H1 (cell line): ENCODE data around the gene CMSS1. TPM values are rescaled to one million over a fixed set of nuclear protein-coding genes. Genes with fewer than 3 reads are reported as not detected.

ENCODE experiments used
- CTCF ChIA-PET: fragments of 300-600 bp; sonication (Branson Sonifier 250); formaldehyde crosslinking; loops from one replicate; lab custom pipeline; 2021; ENCODE audit not compliant: partially characterized antibody; lab: Charles Lee
- POLR2A ChIA-PET: fragments of 300-600 bp; sonication (Branson Sonifier 250); formaldehyde crosslinking; loops from one replicate; lab custom pipeline; 2021; ENCODE audit warnings: inconsistent platforms; ENCODE audit not compliant: partially characterized antibody; lab: Charles Lee
- DNase-seq, 2 experiments: peaks; one replicate each; pipeline versions ENCODE4 v3.0.0 to v3.0.0-alpha.2; 2010 to 2022; ENCODE audit warnings: low spot score in 2 of 2, low read depth in 1 of 2, mixed read lengths in 1 of 2
- FAIRE-seq: peaks from 2 replicates; lab custom pipeline; 2011; peaks lifted over from hg19 to GRCh38; lab: Jason Lieb, UNC
- H2AFZ ChIP-seq: 2 replicates; pipeline ENCODE4 v1.8.1; 2012; ENCODE audit warnings: low read length, inconsistent platforms
- H2AK5ac ChIP-seq: 2 replicates; pipeline ENCODE4 v1.6.1; 2013; ENCODE audit warnings: low read depth, low read length
- H2BK120ac ChIP-seq: replicated peaks from 2 replicates; pipeline ENCODE3; 2013; ENCODE audit warnings: low read depth, low read length, inconsistent platforms
- H2BK12ac ChIP-seq: 2 replicates; pipeline ENCODE4 v1.6.1; 2013; ENCODE audit warnings: low read depth, low read length
- H2BK15ac ChIP-seq: 2 replicates; pipeline ENCODE4 v1.6.1; 2013; ENCODE audit warnings: low read length
- H2BK20ac ChIP-seq: 2 replicates; pipeline ENCODE4 v1.6.1; 2013; ENCODE audit warnings: low read length
- H2BK5ac ChIP-seq: 2 replicates; pipeline ENCODE4 v1.6.1; 2013; ENCODE audit warnings: low read depth, low read length
- H3K14ac ChIP-seq: 2 replicates; pipeline ENCODE4 v1.6.1; 2013; ENCODE audit warnings: inconsistent platforms; ENCODE audit not compliant: insufficient read length
- H3K18ac ChIP-seq: 2 replicates; pipeline ENCODE4 v1.6.1; 2013; ENCODE audit warnings: low read length; ENCODE audit errors: extremely low read depth
- H3K23ac ChIP-seq: 2 replicates; pipeline ENCODE4 v1.6.1; 2013; ENCODE audit warnings: inconsistent platforms; ENCODE audit not compliant: insufficient read length
- H3K23me2 ChIP-seq: 2 replicates; pipeline ENCODE4 v1.6.1; 2013; ENCODE audit warnings: low read depth, low read length
- H3K27ac ChIP-seq: 2 replicates; pipeline ENCODE4 v1.6.1; 2011; ENCODE audit warnings: low read depth, low read length, inconsistent platforms
- H3K27me3 ChIP-seq, 4 experiments: replicated peaks in 1 of 4; 1 replicate in 1 of 4; 2 replicates in 3 of 4; pipeline versions ENCODE4 v1.6.1 to v1.8.1; 2011 to 2013; ENCODE audit warnings: low read length in 3 of 4, mild to moderate bottlenecking in 3 of 4, inconsistent platforms in 2 of 4, mixed read lengths in 2 of 4, moderate library complexity in 1 of 4; ENCODE audit not compliant: control insufficient read depth in 3 of 4, insufficient read depth in 3 of 4; ENCODE audit errors: extremely low read depth in 1 of 4
- H3K36me3 ChIP-seq, 4 experiments: 2 replicates each; pipeline versions ENCODE4 v1.6.1 to v1.8.1; 2011 to 2013; ENCODE audit warnings: mild to moderate bottlenecking in 4 of 4, low read length in 3 of 4, moderate library complexity in 2 of 4, control low read depth in 1 of 4, inconsistent platforms in 1 of 4; ENCODE audit not compliant: insufficient read depth in 4 of 4, control insufficient read depth in 2 of 4
- H3K4ac ChIP-seq: replicated peaks from 2 replicates; pipeline ENCODE3; 2013; ENCODE audit warnings: low read length, low read depth, mixed read lengths, inconsistent platforms; ENCODE audit not compliant: insufficient read length
- H3K4me1 ChIP-seq, 4 experiments: replicated peaks in 1 of 4; 1 replicate in 1 of 4; 2 replicates in 3 of 4; pipeline versions ENCODE4 v1.6.1 to v1.8.1; 2011 to 2013; ENCODE audit warnings: low read length in 3 of 4, inconsistent platforms in 2 of 4, mixed read lengths in 1 of 4; ENCODE audit not compliant: insufficient read depth in 4 of 4, control insufficient read depth in 3 of 4
- H3K4me2 ChIP-seq, 2 experiments: 2 replicates each; pipeline versions ENCODE4 v1.6.1 to v1.8.1; 2011 to 2013; ENCODE audit warnings: low read depth in 2 of 2, low read length in 2 of 2, control low read depth in 1 of 2, inconsistent platforms in 1 of 2, mild to moderate bottlenecking in 1 of 2; ENCODE audit not compliant: insufficient read depth in 1 of 2
- H3K4me3 ChIP-seq, 4 experiments: fragments of 200-600, 300-600 bp in 1 of 4; sonication (generic), shearing (Covaris generic), sonication (Bioruptor Twin) in 1 of 4; 2 replicates each; pipeline versions ENCODE4 v1.5.1 to v1.8.1; 2011 to 2016; ENCODE audit warnings: low read length in 4 of 4, low read depth in 3 of 4, control low read depth in 2 of 4, inconsistent platforms in 2 of 4, mild to moderate bottlenecking in 2 of 4, mixed read lengths in 1 of 4, moderate library complexity in 1 of 4; ENCODE audit not compliant: insufficient read depth in 2 of 4; ENCODE audit errors: extremely low read depth in 1 of 4
- H3K56ac ChIP-seq: replicated peaks from 2 replicates; pipeline ENCODE3; 2013; ENCODE audit warnings: low read depth, mild to moderate bottlenecking, mixed read lengths, low read length, inconsistent platforms; ENCODE audit not compliant: insufficient read length
- H3K79me1 ChIP-seq: 2 replicates; pipeline ENCODE4 v1.6.1; 2013; ENCODE audit warnings: low read depth, low read length, control low read depth
- H3K79me2 ChIP-seq, 2 experiments: 2 replicates each; pipeline versions ENCODE4 v1.6.1 to v1.8.1; 2012 to 2013; ENCODE audit warnings: low read length in 2 of 2, mild to moderate bottlenecking in 2 of 2, inconsistent platforms in 1 of 2; ENCODE audit not compliant: insufficient read depth in 2 of 2, control insufficient read depth in 1 of 2
- H3K9ac ChIP-seq, 4 experiments: replicated peaks in 1 of 4; 1 replicate in 1 of 4; 2 replicates in 3 of 4; pipeline versions ENCODE4 v1.6.1 to v1.8.1; 2011 to 2013; ENCODE audit warnings: low read depth in 3 of 4, low read length in 3 of 4, control low read depth in 2 of 4, mild to moderate bottlenecking in 2 of 4, moderate library complexity in 2 of 4, inconsistent platforms in 1 of 4; ENCODE audit errors: extremely low read depth in 1 of 4
- H3K9me3 ChIP-seq, 2 experiments: 2 replicates each; pipeline versions ENCODE4 v1.6.1 to v1.8.1; 2012 to 2013; ENCODE audit warnings: mild to moderate bottlenecking in 2 of 2, moderate library complexity in 2 of 2, control low read depth in 1 of 2, inconsistent platforms in 1 of 2, low read depth in 1 of 2, low read length in 1 of 2, mixed read lengths in 1 of 2; ENCODE audit not compliant: insufficient read depth in 2 of 2
- H4K20me1 ChIP-seq, 2 experiments: replicated peaks in 1 of 2; 2 replicates each; pipeline versions ENCODE3 to v1.8.1; 2011 to 2013; ENCODE audit warnings: inconsistent platforms in 2 of 2, low read length in 2 of 2, mild to moderate bottlenecking in 1 of 2; ENCODE audit not compliant: insufficient read depth in 2 of 2, control insufficient read depth in 1 of 2
- H4K5ac ChIP-seq: 2 replicates; pipeline ENCODE4 v1.6.1; 2013; ENCODE audit warnings: low read length, low read depth, mixed read lengths, inconsistent platforms; ENCODE audit not compliant: insufficient read length
- H4K8ac ChIP-seq: 2 replicates; pipeline ENCODE4 v1.8.0; 2013; ENCODE audit warnings: mild to moderate bottlenecking, moderate library complexity, low read length, inconsistent platforms; ENCODE audit not compliant: insufficient read depth; ENCODE audit errors: extremely low read depth
- H4K91ac ChIP-seq: replicated peaks from 2 replicates; pipeline ENCODE3; 2013; ENCODE audit warnings: low read length, mixed read lengths, inconsistent platforms; ENCODE audit not compliant: insufficient read length
- SIN3A ChIP-seq, 2 experiments: IDR thresholded peaks in 1 of 2; conservative IDR thresholded peaks in 1 of 2; 2 replicates each; pipeline ENCODE4 v1.6.1; 2011 to 2012; ENCODE audit warnings: low read length in 2 of 2, improper control_type of control experiment in 1 of 2, low read depth in 1 of 2, mild to moderate bottlenecking in 1 of 2
- WGBS, 2 experiments: shearing (Covaris generic) in 1 of 2; methylation state at CpG; one replicate each; pipeline versions ENCODE4 v1.1.6 to v1.1.7; 2013 to 2015; ENCODE audit warnings: low lambda C conversion rate in 2 of 2, mixed read lengths in 2 of 2, inconsistent platforms in 1 of 2, low coverage in 1 of 2, missing lambda C conversion rate in 1 of 2; ENCODE audit not compliant: insufficient replicate concordance in 2 of 2, insufficient coverage in 1 of 2, insufficient read length in 1 of 2; ENCODE audit errors: extremely low coverage in 1 of 2, missing lambda C conversion rate in 1 of 2; 5-methylcytosine and 5-hydroxymethylcytosine counted together
- polyA plus RNA-seq, 7 experiments: library from polyadenylated mRNA; depleted of rRNA in 3 of 7; stranded (reverse) in 5 of 7; unstranded in 2 of 7; fragments of >200 nt in 5 of 7; fragments of 200-250 nt in 2 of 7; gene quantifications; 1 replicate in 5 of 7; 2 replicates in 1 of 7; 4 replicates in 1 of 7; pipeline versions ENCODE4 v1.2.1 to v1.2.3, GENCODE V29; 2011 to 2013; ENCODE audit warnings: missing spikeins in 2 of 7, mixed read lengths in 2 of 7
- total RNA-seq: library from RNA; stranded (reverse); fragmentation: NEBNext Ultra II Directional; extraction: Animal tissue kit (Norgen Biotek cat#: 25700); gene quantifications from 2 replicates; pipeline ENCODE4 v1.2.1, GENCODE V29; 2021

CMSS1 gene
- total and polyA plus RNA-seq, 2 of the 8 experiments (the other 6 are each of a cell fraction or from before 2014, with no cell fraction given) = 15.2 to 75.1 TPM

DNA sequence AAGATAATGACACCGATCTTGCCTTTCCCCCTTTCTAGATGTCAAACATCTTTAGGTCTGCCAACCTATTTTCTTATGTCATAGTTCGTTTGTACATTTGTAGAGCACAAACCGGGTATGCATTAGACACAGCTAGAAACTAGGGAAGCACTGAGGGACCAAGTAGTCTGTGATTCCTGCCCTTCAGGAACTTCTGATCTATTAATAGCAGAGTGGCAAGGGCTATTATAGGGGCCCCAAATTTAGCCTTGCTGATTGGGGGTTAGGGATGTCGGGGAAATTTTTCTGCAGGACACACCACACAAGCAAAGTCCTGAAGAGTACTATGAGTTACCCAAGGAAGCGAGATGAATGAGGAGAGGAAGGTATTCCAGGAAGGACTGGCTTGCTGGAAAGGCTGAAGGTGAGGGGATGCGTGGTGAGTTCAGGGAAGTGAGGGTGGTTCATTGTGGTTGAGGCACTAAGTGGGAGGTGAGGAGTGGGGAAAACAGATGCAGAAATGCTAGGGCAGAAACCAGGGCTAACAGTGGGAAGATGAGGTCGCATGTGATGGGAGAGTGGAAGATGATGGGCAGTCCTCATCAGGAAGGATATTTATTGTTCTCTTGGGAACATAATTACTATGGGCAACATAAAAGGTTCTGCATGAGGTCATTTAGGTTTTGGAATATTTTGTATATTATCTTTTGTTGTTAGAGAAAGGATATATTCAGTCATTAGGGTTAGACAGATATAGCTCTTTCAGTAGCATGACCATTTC, 144.3 kb downstream of the CMSS1 start:
- no peak for DNase-seq
- Histone ChIP-seq H2BK12ac (no peak overlapping the region), H3K23me2 (no peaks in the 10 kb centered on the region), H4K5ac (no peak overlapping the region), H3K4me2 (no peak overlapping the region), H3K4ac (no peak overlapping the region), H3K9me3 (no peaks in the 10 kb centered on the region), H3K79me2 (0 out of 4 replicates have a peak, but pooled peaks cover 0 to 3% of the 10 kb centered on the region in 2 experiments), H4K8ac (no peak overlapping the region), H2AFZ (no peak overlapping the region), H3K23ac (no peak overlapping the region), H2AK5ac (no peak overlapping the region; the same call in 1 of the 2 replicates), H3K36me3 (no peaks in the 10 kb centered on the region), H3K27me3 (no peaks in the 10 kb centered on the region), H3K4me3 (no peak overlapping the region), H3K27ac (no peak overlapping the region), H2BK120ac (no peak overlapping the region), H3K14ac (no peak overlapping the region), H4K91ac (no peak overlapping the region), H3K56ac (no peak overlapping the region), H2BK5ac (peak overlapping the region; percentile 67; the same call in 1 of the 2 replicates), H2BK15ac (no peak overlapping the region), H2BK20ac (no peak overlapping the region), H3K79me1 (no peaks in the 10 kb centered on the region), H3K4me1 (no peaks in the 10 kb centered on the region), H3K9ac (no peak overlapping the region), H4K20me1 (no peaks in the 10 kb centered on the region), H3K18ac (no peak overlapping the region)
- FAIRE-seq = no peak
- ChIA-PET CTCF (interaction anchor here (0.8 kb wide), 1 partner anchor 91 kb away, joined by 4 read pairs; no protein-coding TSS in a partner anchor), POLR2A (no interaction called here)
- whole genome bisulfite sequencing, 2 experiments = 88% methylated on average over 7 of the region's 7 CpGs; no CpG with 5 or more reads in 1 of the 2 experiments
- no peak for TF ChIP-seq SIN3A (conservative IDR thresholded peaks at IDR 0.05 in 1 of 2, IDR thresholded peaks at IDR 0.05 in 1 of 2; ENCODE audit: low read depth in 1 of 2, low read length in 2 of 2)
